Measurements from ENCODE around the gene TDRD10. TPM values are rescaled to one million over a fixed set of nuclear protein-coding genes. Genes with fewer than 3 reads are reported as not detected.

The TDRD10 gene
- total and polyA plus RNA-seq, 8 donors: 0.18 to 4.1 (median 1.4) TPM; not detected in 2

- Histone ChIP-seq H3K9me3 (no peaks in the 10 kb centered on the region), H3K27me3 (no peaks in the 10 kb centered on the region), H3K4me3 (no peak overlapping the region), H3K4me1 (peaks cover 0 to 8% (median 0%) of the 10 kb centered on the region in 4 donors), H3K27ac (peak overlapping the region in 1 of 5 donors; percentile 33), H3K36me3 (peaks cover 84 to 100% (median 100%) of the 10 kb centered on the region in 4 donors)
- WGBS, 5 donors: 54 to 76% (median 69%) methylated on average over 9 of the region's 9 CpGs
- DNase-seq: peak in 1 of 2 donors; percentile 30
- no peak for TF ChIP-seq CTCF (IDR thresholded peaks at IDR 0.05)
- no peak for TF ChIP-seq POLR2AphosphoS5 (IDR thresholded peaks at IDR 0.05)
- TF ChIP-seq POLR2A (IDR thresholded peaks at IDR 0.05): no peak
- TF ChIP-seq EP300 (IDR thresholded peaks at IDR 0.05): no peak
- intact Hi-C loops (cut with DNase I; ENCODE audit: low total_unique reads): no loop called here
These were observed 81.8 kb downstream of the TDRD10 start for GRCh38 chr1:154583773-154584172.

GRCh38 chr1:154584267-154584994, 82.4 kb downstream of the TDRD10 start:
- H3K36me3 ChIP-seq: peaks cover 90 to 100% (median 100%) of the 10 kb centered on the region in 4 donors
- no peak for DNase-seq
- TF ChIP-seq POLR2A (IDR thresholded peaks at IDR 0.05) (no peak), POLR2AphosphoS5 (IDR thresholded peaks at IDR 0.05) (no peak), CTCF (IDR thresholded peaks at IDR 0.05) (no peak), EP300 (IDR thresholded peaks at IDR 0.05) (no peak)
- H3K9me3 ChIP-seq: no peaks in the 10 kb centered on the region
- H3K4me3 ChIP-seq: no peak overlapping the region
- intact Hi-C loops (cut with DNase I; ENCODE audit: low total_unique reads): no loop called here
- H3K27me3 ChIP-seq: no peaks in the 10 kb centered on the region
- H3K4me1 ChIP-seq: peaks cover 0 to 8% (median 0%) of the 10 kb centered on the region in 4 donors
- peak overlapping the region in 1 of 5 donors; percentile 33 for H3K27ac ChIP-seq
- WGBS, 5 donors: 73 to 81% (median 77%) methylated on average over 9 of the region's 9 CpGs

- DNase-seq: no peak
- Histone ChIP-seq H3K27ac (no peak overlapping the region), H3K36me3 (peaks cover 90 to 100% (median 100%) of the 10 kb centered on the region in 4 donors), H3K4me1 (peaks cover 0 to 8% (median 2%) of the 10 kb centered on the region in 4 donors), H3K4me3 (no peak overlapping the region), H3K9me3 (no peaks in the 10 kb centered on the region), H3K27me3 (no peaks in the 10 kb centered on the region)
- 85 to 92% (median 87%) methylated on average over 10 of the region's 10 CpGs for WGBS, 5 donors
- intact Hi-C loops (cut with DNase I; ENCODE audit: low total_unique reads): no loop called here
- TF ChIP-seq POLR2A (IDR thresholded peaks at IDR 0.05) (no peak), CTCF (IDR thresholded peaks at IDR 0.05) (no peak), POLR2AphosphoS5 (IDR thresholded peaks at IDR 0.05) (no peak), EP300 (IDR thresholded peaks at IDR 0.05) (no peak)
These were observed 84.2 kb downstream of the TDRD10 start for GRCh38 chr1:154586231-154586630.

- intact Hi-C loops (cut with DNase I; ENCODE audit: low total_unique reads): no loop called here
- Histone ChIP-seq H3K4me1 (peaks cover 0 to 8% (median 4%) of the 10 kb centered on the region in 4 donors), H3K27me3 (no peaks in the 10 kb centered on the region), H3K36me3 (peaks cover 94 to 100% (median 100%) of the 10 kb centered on the region in 4 donors), H3K9me3 (no peaks in the 10 kb centered on the region), H3K4me3 (no peak overlapping the region), H3K27ac (no peak overlapping the region)
- TF ChIP-seq POLR2AphosphoS5 (IDR thresholded peaks at IDR 0.05) (no peak), CTCF (IDR thresholded peaks at IDR 0.05) (no peak), EP300 (IDR thresholded peaks at IDR 0.05) (no peak), POLR2A (IDR thresholded peaks at IDR 0.05) (no peak)
- DNase-seq: no peak
- 91 to 95% (median 92%) methylated on average over 6 of the region's 6 CpGs for WGBS, 5 donors
These were observed 84.6 kb downstream of the TDRD10 start for GRCh38 chr1:154586641-154587040.
